Stomach (tissue), 9 donors: ENCODE data around the gene PRR5L. TPM values are rescaled to one million over a fixed set of nuclear protein-coding genes. Genes with fewer than 3 reads are reported as not detected.
A peak's percentile ranks its signal among the peaks of the same experiment; 100 is the strongest.

Experiments
- DNase-seq, 2 donors: peaks; one replicate each; pipeline versions ENCODE4 v3.0.0 to v3.0.0-alpha.2; 2013 to 2019
- H3K27ac ChIP-seq, 5 donors: fragments of 200-600 bp in 4 of 5; sonication (generic) in 4 of 5; one replicate each; pipeline ENCODE4 v1.5.1; 2013 to 2019; ENCODE audit warnings: mild to moderate bottlenecking in 1 of 5, moderate library complexity in 1 of 5
- H3K27me3 ChIP-seq, 3 donors: fragments of 200-600 bp; sonication (generic); one replicate each; pipeline ENCODE4 v1.5.1; 2017 to 2019; ENCODE audit warnings: mixed run types in 1 of 3
- H3K36me3 ChIP-seq, 4 donors: fragments of 200-600 bp; sonication (generic); 1 replicate in 3 of 4; 2 replicates in 1 of 4; pipeline ENCODE4 v1.5.1; 2016 to 2019
- H3K4me1 ChIP-seq, 4 donors: fragments of 200-600 bp; sonication (generic); one replicate each; pipeline ENCODE4 v1.5.1; 2016 to 2019
- H3K4me3 ChIP-seq, 4 donors: fragments of 200-600 bp; sonication (generic) in 3 of 4; one replicate each; pipeline ENCODE4 v1.5.1; 2016 to 2019; ENCODE audit warnings: mild to moderate bottlenecking in 1 of 4
- H3K9me3 ChIP-seq, 4 donors: fragments of 200-600 bp; sonication (generic); one replicate each; pipeline ENCODE4 v1.5.1; 2016 to 2019
- EP300 ChIP-seq: sonication (generic); formaldehyde crosslinking; IDR thresholded peaks from one replicate; pipeline ENCODE4 v1.6.1; 2017; ENCODE audit warnings: antibody characterized with exemption
- POLR2A ChIP-seq, 4 donors: fragments of 450-650 bp; IDR thresholded peaks; one replicate each; pipeline ENCODE4 v1.6.1; 2016; ENCODE audit warnings: antibody characterized with exemption in 4 of 4, control low read depth in 2 of 4, mild to moderate bottlenecking in 1 of 4, moderate library complexity in 1 of 4
- POLR2AphosphoS5 ChIP-seq, 3 donors: sonication (generic); formaldehyde crosslinking; IDR thresholded peaks; one replicate each; pipeline ENCODE4 v1.6.1; 2016; ENCODE audit warnings: antibody characterized with exemption in 3 of 3
- WGBS, 5 donors: extraction: QIAGEN DNeasy Blood & Tissue Kit in 3 of 5; methylation state at CpG; one replicate each; pipeline versions ENCODE4 v1.1.5 to v1.1.7; 2013 to 2018; 5-methylcytosine and 5-hydroxymethylcytosine counted together
- intact Hi-C: fragments of 100-400 bp; cut with DNase I; formaldehyde crosslinking; loops from one replicate; pipeline ENCODE4 v1.15.1; 2023; ENCODE audit warnings: low total_unique reads
- polyA plus RNA-seq, 3 donors: library from polyadenylated mRNA; stranded (reverse); fragments of 200-250 nt; gene quantifications; one replicate each; pipeline ENCODE4 v1.2.3, GENCODE V29; 2013
- total RNA-seq, 5 donors: library from RNA; depleted of rRNA; stranded (reverse); fragments of >200 nt; gene quantifications; one replicate each; pipeline versions ENCODE4 v1.1.0 to v1.2.3, GENCODE V29; 2014 to 2016
- TF ChIP-seq, protein P1 (sequence below), 7 experiments: fragments of 450-650 bp in 4 of 7; fragments of 200-600 bp in 3 of 7; sonication (generic) in 3 of 7; IDR thresholded peaks; one replicate each; pipeline ENCODE4 v1.5.1; 2016 to 2019; ENCODE audit warnings: antibody characterized with exemption in 7 of 7, control low read depth in 2 of 7, mild to moderate bottlenecking in 1 of 7
- donor health status: healthy with polysubstance abuse.
- donor health status: Bipolar disorder and iron deficiency.
- donor health status: healthy.

PRR5L gene
- total and polyA plus RNA-seq, 8 donors: 1.4 to 274 (median 2.4) TPM; not detected in 1

DNA sequence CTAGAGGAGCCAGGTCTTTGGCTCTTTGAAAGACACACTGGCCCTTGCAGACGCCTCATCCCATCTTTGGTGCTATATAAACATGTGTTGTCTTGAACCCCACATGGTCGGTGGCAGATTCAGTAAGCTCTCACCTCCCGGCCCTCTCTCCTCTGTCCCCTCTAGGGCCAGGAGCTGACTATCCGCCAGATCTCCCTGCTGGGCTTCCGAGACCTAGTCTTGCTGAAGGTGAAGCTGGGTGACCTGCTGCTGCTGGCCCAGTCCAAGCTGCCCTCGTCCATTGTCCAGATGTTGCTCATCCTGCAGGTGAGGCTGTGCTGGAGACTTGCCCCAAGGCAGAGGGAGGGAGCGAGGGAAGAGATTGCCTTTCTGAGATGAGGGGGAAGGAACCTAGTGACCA is 150.0 kb downstream of the PRR5L start:
- intact Hi-C loops: no loop called here
- peaks cover 0 to 8% (median 0%) of the 10 kb centered on the region in 4 donors for H3K36me3 ChIP-seq
- DNase-seq: no peak
- 87 to 96% (median 94%) methylated on average over 5 to 7 of the region's 7 CpGs for WGBS, 5 donors
- H3K27me3 ChIP-seq: no peaks in the 10 kb centered on the region
- H3K27ac ChIP-seq: no peak overlapping the region
- TF ChIP-seq POLR2AphosphoS5 (IDR thresholded peaks at IDR 0.05) (no peak), EP300 (no peak), POLR2A (IDR thresholded peaks at IDR 0.05) (no peak)
- TF ChIP-seq, protein P1, sequence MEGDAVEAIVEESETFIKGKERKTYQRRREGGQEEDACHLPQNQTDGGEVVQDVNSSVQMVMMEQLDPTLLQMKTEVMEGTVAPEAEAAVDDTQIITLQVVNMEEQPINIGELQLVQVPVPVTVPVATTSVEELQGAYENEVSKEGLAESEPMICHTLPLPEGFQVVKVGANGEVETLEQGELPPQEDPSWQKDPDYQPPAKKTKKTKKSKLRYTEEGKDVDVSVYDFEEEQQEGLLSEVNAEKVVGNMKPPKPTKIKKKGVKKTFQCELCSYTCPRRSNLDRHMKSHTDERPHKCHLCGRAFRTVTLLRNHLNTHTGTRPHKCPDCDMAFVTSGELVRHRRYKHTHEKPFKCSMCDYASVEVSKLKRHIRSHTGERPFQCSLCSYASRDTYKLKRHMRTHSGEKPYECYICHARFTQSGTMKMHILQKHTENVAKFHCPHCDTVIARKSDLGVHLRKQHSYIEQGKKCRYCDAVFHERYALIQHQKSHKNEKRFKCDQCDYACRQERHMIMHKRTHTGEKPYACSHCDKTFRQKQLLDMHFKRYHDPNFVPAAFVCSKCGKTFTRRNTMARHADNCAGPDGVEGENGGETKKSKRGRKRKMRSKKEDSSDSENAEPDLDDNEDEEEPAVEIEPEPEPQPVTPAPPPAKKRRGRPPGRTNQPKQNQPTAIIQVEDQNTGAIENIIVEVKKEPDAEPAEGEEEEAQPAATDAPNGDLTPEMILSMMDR (IDR thresholded peaks at IDR 0.05): no peak
- no peak overlapping the region for H3K4me3 ChIP-seq
- no peaks in the 10 kb centered on the region for H3K9me3 ChIP-seq
- H3K4me1 ChIP-seq: peaks cover 5 to 19% (median 18%) of the 10 kb centered on the region in 4 donors

DNA sequence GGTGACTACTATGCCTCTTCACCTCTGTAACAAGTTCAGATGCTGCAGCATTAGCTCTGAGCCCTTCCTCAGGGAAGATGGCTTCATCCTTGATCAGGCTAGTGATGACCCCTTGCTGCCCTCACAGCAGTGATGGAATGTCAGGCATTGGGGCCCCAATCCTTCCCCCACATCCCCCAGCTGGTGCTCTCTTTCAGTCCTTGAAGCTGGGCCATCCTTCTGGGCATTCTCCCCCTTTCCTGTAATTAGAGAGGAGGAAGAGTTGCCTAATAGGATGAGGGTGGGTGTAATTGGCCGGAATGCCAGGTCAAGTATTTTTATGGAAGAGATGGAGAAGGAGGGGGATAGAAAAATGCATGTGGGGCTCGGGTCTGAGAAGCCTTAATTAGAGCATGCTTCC is 151.4 kb downstream of the PRR5L start:
- no peak for DNase-seq
- TF ChIP-seq, protein P1 (IDR thresholded peaks at IDR 0.05): no peak
- TF ChIP-seq EP300 (no peak), POLR2AphosphoS5 (IDR thresholded peaks at IDR 0.05) (no peak), POLR2A (IDR thresholded peaks at IDR 0.05) (no peak)
- intact Hi-C loops: no loop called here
- H3K27me3 ChIP-seq: no peaks in the 10 kb centered on the region
- no peak overlapping the region for H3K27ac ChIP-seq
- H3K36me3 ChIP-seq: peaks cover 0 to 14% (median 0%) of the 10 kb centered on the region in 4 donors
- H3K4me1 ChIP-seq: peaks cover 5 to 23% (median 18%) of the 10 kb centered on the region in 4 donors
- H3K4me3 ChIP-seq: no peak overlapping the region
- 80 to 93% (median 81%) methylated on average over 2 of the region's 2 CpGs for WGBS, 5 donors
- no peaks in the 10 kb centered on the region for H3K9me3 ChIP-seq

DNA sequence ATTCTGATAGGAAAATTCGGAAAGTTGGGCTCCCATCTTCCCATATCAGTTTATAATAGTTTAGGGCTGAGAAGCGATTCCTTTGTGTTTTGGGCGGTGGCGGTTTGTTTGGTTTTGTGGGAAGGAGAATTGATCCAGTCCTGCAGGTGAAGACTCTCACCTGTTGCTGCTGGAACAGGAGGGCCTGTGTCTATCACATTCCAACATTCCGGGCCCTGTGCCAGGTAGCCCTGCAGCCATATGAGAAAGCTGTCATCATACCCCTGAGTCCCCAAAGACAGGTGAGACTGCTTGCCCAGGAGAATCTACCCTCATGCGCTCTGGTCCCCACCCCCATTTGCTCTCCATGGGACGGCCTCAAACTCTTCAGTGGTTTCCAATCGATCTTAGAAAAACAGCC is 151.9 kb downstream of the PRR5L start:
- Histone ChIP-seq H3K4me1 (peaks cover 5 to 28% (median 18%) of the 10 kb centered on the region in 4 donors), H3K27ac (no peak overlapping the region), H3K9me3 (no peaks in the 10 kb centered on the region), H3K36me3 (peaks cover 0 to 14% (median 0%) of the 10 kb centered on the region in 4 donors), H3K27me3 (no peaks in the 10 kb centered on the region), H3K4me3 (no peak overlapping the region)
- WGBS, 5 donors: 53 to 77% (median 66%) methylated on average over 8 of the region's 8 CpGs
- DNase-seq: no peak
- TF ChIP-seq, protein P1 (IDR thresholded peaks at IDR 0.05): no peak
- TF ChIP-seq POLR2AphosphoS5 (IDR thresholded peaks at IDR 0.05) (no peak), EP300 (no peak), POLR2A (IDR thresholded peaks at IDR 0.05) (no peak)
- intact Hi-C loops: no loop called here

DNA sequence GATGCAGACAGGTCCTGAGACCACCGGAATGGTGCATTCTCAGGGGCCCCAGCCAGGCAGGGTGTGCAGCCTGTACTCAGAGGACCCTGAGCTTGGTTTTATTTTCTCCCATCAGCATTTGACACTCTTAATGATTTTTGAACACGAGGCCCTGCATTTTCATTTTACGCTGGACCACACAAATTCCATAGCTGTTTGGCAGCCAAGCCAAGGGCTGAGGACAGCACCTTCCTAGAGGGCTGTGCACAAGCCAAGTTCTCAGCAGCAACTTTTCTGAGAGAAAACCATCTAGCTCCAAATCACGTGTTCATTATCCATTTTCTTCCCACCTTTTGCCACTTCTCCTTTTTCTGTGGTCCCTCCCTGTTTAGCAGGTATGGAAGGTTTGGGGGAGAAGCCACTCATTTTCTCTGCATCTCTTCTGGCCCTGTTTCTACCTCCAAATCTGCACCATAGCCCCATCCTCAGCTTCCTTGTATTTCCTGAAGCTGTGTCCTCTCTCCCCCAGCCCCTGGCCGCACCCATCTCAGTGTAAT is 153.5 kb downstream of the PRR5L start:
- H3K9me3 ChIP-seq: no peaks in the 10 kb centered on the region
- H3K27me3 ChIP-seq: no peaks in the 10 kb centered on the region
- H3K36me3 ChIP-seq: peaks cover 0 to 16% (median 0%) of the 10 kb centered on the region in 4 donors
- peak overlapping the region; percentile 11 to 26 (median 17) for H3K4me3 ChIP-seq
- peaks cover 5 to 30% (median 18%) of the 10 kb centered on the region in 4 donors for H3K4me1 ChIP-seq
- H3K27ac ChIP-seq: peak overlapping the region in 3 of 5 donors; percentile 14 to 28 (median 21)
- WGBS, 5 donors: 71 to 80% (median 75%) methylated on average over 5 of the region's 5 CpGs
- intact Hi-C loops: no loop called here
- no peak for DNase-seq
- TF ChIP-seq, protein P1 (IDR thresholded peaks at IDR 0.05): no peak
- TF ChIP-seq POLR2A (IDR thresholded peaks at IDR 0.05) (no peak), EP300 (no peak), POLR2AphosphoS5 (IDR thresholded peaks at IDR 0.05) (no peak)
